Upper lobe of left lung (tissue), 6 donors: ENCODE results near the gene CDIPT. TPM values are rescaled to one million over a fixed set of nuclear protein-coding genes. Genes with fewer than 3 reads are reported as not detected.
"Not testable (repeated sequence)": the region's sequence is repeated elsewhere in the genome, so short reads cannot be mapped to it uniquely, and the experiment has no call there.

Experiments
- ATAC-seq, 2 donors: fragments of 200-7000 bp; cut with Tn5 transposase; one replicate each; pipeline ENCODE4 v1.9.1; 2022; ENCODE audit warnings: mild to moderate bottlenecking in 2 of 2, moderate library complexity in 2 of 2; ENCODE audit not compliant: low FRiP score in 2 of 2
- DNase-seq, 2 donors: peaks; one replicate each; pipeline ENCODE4 v3.0.0-alpha.2; 2019 to 2020
- H3K27ac ChIP-seq, 4 donors: fragments of 200-600 bp; sonication (generic); one replicate each; pipeline ENCODE4 v1.5.1; 2016 to 2019
- H3K27me3 ChIP-seq, 4 donors: fragments of 200-600 bp; sonication (generic); one replicate each; pipeline ENCODE4 v1.5.1; 2017 to 2019
- H3K36me3 ChIP-seq, 4 donors: fragments of 200-600 bp; sonication (generic); one replicate each; pipeline ENCODE4 v1.5.1; 2016 to 2019
- H3K4me1 ChIP-seq, 4 donors: fragments of 200-600 bp; sonication (generic); one replicate each; pipeline ENCODE4 v1.5.1; 2018 to 2019
- H3K4me3 ChIP-seq, 4 donors: fragments of 200-600 bp; sonication (generic); one replicate each; pipeline ENCODE4 v1.5.1; 2017 to 2019; ENCODE audit warnings: mild to moderate bottlenecking in 2 of 4, moderate library complexity in 1 of 4
- H3K9me3 ChIP-seq, 4 donors: fragments of 200-600 bp; sonication (generic); one replicate each; pipeline ENCODE4 v1.5.1; 2018 to 2019
- CTCF ChIP-seq, 6 experiments: fragments of 450-650 bp in 4 of 6; fragments of 200-600 bp in 2 of 6; sonication (generic) in 2 of 6; IDR thresholded peaks; one replicate each; pipeline ENCODE4 v1.5.1; 2016 to 2019; ENCODE audit warnings: antibody characterized with exemption in 6 of 6
- EP300 ChIP-seq, 4 donors: sonication (generic); formaldehyde crosslinking; IDR thresholded peaks; one replicate each; pipeline ENCODE4 v1.5.1; 2017; ENCODE audit warnings: antibody characterized with exemption in 4 of 4, control low read depth in 2 of 4
- POLR2A ChIP-seq, 4 donors: fragments of 450-650 bp; IDR thresholded peaks; one replicate each; pipeline ENCODE4 v1.5.1; 2016 to 2017; ENCODE audit warnings: antibody characterized with exemption in 4 of 4, mild to moderate bottlenecking in 2 of 4
- POLR2AphosphoS5 ChIP-seq, 2 donors: sonication (generic); formaldehyde crosslinking; IDR thresholded peaks; one replicate each; pipeline ENCODE4 v1.5.1; 2017; ENCODE audit warnings: antibody characterized with exemption in 2 of 2
- WGBS, 2 donors: methylation state at CpG; one replicate each; pipeline ENCODE4 v1.1.5; 2017 to 2018; 5-methylcytosine and 5-hydroxymethylcytosine counted together
- total RNA-seq, 6 donors: library from RNA; depleted of rRNA in 4 of 6; stranded (reverse); fragments of >200 nt in 4 of 6; gene quantifications; one replicate each; pipeline versions ENCODE4 v1.1.0 to v1.2.1, GENCODE V29; 2016 to 2021
- donor health status: DM: no; HTN: no; CAD: no; lungs with moderate emphysema.
- donor health status: DM: no; HTN: yes; CAD: no; lungs with severe emphysema.

CDIPT gene
- total RNA-seq, 6 donors from 2014 or later = 60.3 to 119 (median 94.4) TPM

- Histone ChIP-seq H3K4me1 (no peaks in the 10 kb centered on the region), H3K9me3 (no peaks in the 10 kb centered on the region), H3K4me3 (no peak overlapping the region), H3K27me3 (no peaks in the 10 kb centered on the region), H3K36me3 (peaks cover 48 to 100% (median 92%) of the 10 kb centered on the region in 4 donors), H3K27ac (no peak overlapping the region)
- WGBS, 2 donors = 87 to 90% methylated on average over 14 to 15 of the region's 15 CpGs
- ATAC-seq (peak in 1 of 2 donors; percentile 38), DNase-seq (no peak)
- TF ChIP-seq POLR2AphosphoS5 (IDR thresholded peaks at IDR 0.05) = no peak
- no peak for TF ChIP-seq CTCF (IDR thresholded peaks at IDR 0.05)
- no peak for TF ChIP-seq EP300 (IDR thresholded peaks at IDR 0.05)
- no peak for TF ChIP-seq POLR2A (IDR thresholded peaks at IDR 0.05)
Observed at GRCh38 chr16:29836623-29837022, 26.4 kb downstream of the CDIPT start.

GRCh38 chr16:29835926-29836325 is 27.1 kb downstream of the CDIPT start:
- WGBS, 2 donors = 91 to 98% methylated on average over 7 of the region's 7 CpGs
- H3K36me3 ChIP-seq = peaks cover 41 to 100% (median 92%) of the 10 kb centered on the region in 4 donors
- ATAC-seq (no peak), DNase-seq (no peak)
- H3K4me1 ChIP-seq = no peaks in the 10 kb centered on the region
- H3K9me3 ChIP-seq = no peaks in the 10 kb centered on the region
- no peak for TF ChIP-seq POLR2A (IDR thresholded peaks at IDR 0.05)
- no peak for TF ChIP-seq CTCF (IDR thresholded peaks at IDR 0.05)
- no peak for TF ChIP-seq POLR2AphosphoS5 (IDR thresholded peaks at IDR 0.05)
- TF ChIP-seq EP300 (IDR thresholded peaks at IDR 0.05) = no peak
- no peaks in the 10 kb centered on the region for H3K27me3 ChIP-seq
- no peak overlapping the region for H3K27ac ChIP-seq
- H3K4me3 ChIP-seq = no peak overlapping the region

GRCh38 chr16:29834079-29834478 is 28.9 kb downstream of the CDIPT start:
- Histone ChIP-seq H3K4me1 (peaks cover 0 to 12% (median 10%) of the 10 kb centered on the region in 4 donors), H3K4me3 (no peak overlapping the region), H3K27ac (no peak overlapping the region), H3K9me3 (no peaks in the 10 kb centered on the region), H3K36me3 (peaks cover 29 to 96% (median 82%) of the 10 kb centered on the region in 4 donors), H3K27me3 (no peaks in the 10 kb centered on the region)
- TF ChIP-seq EP300 (IDR thresholded peaks at IDR 0.05) (no peak), POLR2A (IDR thresholded peaks at IDR 0.05) (no peak), CTCF (IDR thresholded peaks at IDR 0.05) (no peak), POLR2AphosphoS5 (IDR thresholded peaks at IDR 0.05) (no peak)
- 94% methylated on average over 4 to 5 of the region's 5 CpGs for whole genome bisulfite sequencing, 2 donors
- ATAC-seq (no peak), DNase-seq (no peak)

GRCh38 chr16:29833219-29833618 is 29.8 kb downstream of the CDIPT start:
- not testable (repeated sequence) for H3K4me3 ChIP-seq, ATAC-seq, DNase-seq, H3K27me3 ChIP-seq, H3K27ac ChIP-seq, H3K9me3 ChIP-seq
- WGBS, 2 donors = 94 to 97% methylated on average over 3 to 4 of the region's 4 CpGs
- Histone ChIP-seq H3K36me3 (peaks cover 29 to 87% (median 74%) of the 10 kb centered on the region in 4 donors), H3K4me1 (peaks cover 0 to 20% (median 18%) of the 10 kb centered on the region in 4 donors)

GRCh38 chr16:29831490-29831889 is 31.5 kb downstream of the CDIPT start:
- ATAC-seq (no peak), DNase-seq (no peak)
- H3K27ac ChIP-seq = no peak overlapping the region
- peaks cover 25 to 70% (median 57%) of the 10 kb centered on the region in 4 donors for H3K36me3 ChIP-seq
- H3K4me3 ChIP-seq = no peak overlapping the region
- H3K9me3 ChIP-seq = no peaks in the 10 kb centered on the region
- no peaks in the 10 kb centered on the region for H3K27me3 ChIP-seq
- TF ChIP-seq CTCF (IDR thresholded peaks at IDR 0.05) (no peak), POLR2A (IDR thresholded peaks at IDR 0.05) (no peak), POLR2AphosphoS5 (IDR thresholded peaks at IDR 0.05) (no peak), EP300 (IDR thresholded peaks at IDR 0.05) (no peak)
- H3K4me1 ChIP-seq = peaks cover 0 to 36% (median 29%) of the 10 kb centered on the region in 4 donors
- WGBS, 2 donors = 76 to 93% methylated on average over 2 of the region's 2 CpGs
